Chondrocyte (in vitro differentiated cells): ENCODE measurements around the gene LRRC30. TPM values are rescaled to one million over a fixed set of nuclear protein-coding genes. Genes with fewer than 3 reads are reported as not detected.
A peak's percentile ranks its signal among the peaks of the same experiment; 100 is the strongest.
"Not testable (repeated sequence)": the region's sequence is repeated elsewhere in the genome, so short reads cannot be mapped to it uniquely, and the experiment has no call there.

Source experiments
- DNase-seq: peaks from one replicate; pipeline ENCODE4 v3.0.0; 2021; ENCODE audit warnings: mixed read lengths, low spot score
- H3K27ac Mint-ChIP-seq: one replicate; pipeline ENCODE4 v1.8.0; 2021; ENCODE audit warnings: mild to moderate bottlenecking, moderate library complexity, mixed read lengths; ENCODE audit not compliant: unreplicated experiment
- H3K27me3 Mint-ChIP-seq: 2 replicates; pipeline ENCODE4 v1.8.0; 2021; ENCODE audit warnings: low read depth, mixed read lengths
- H3K36me3 Mint-ChIP-seq: 2 replicates; pipeline ENCODE4 v1.8.0; 2021; ENCODE audit warnings: low read depth, mixed read lengths
- H3K4me1 Mint-ChIP-seq: 2 replicates; pipeline ENCODE4 v1.8.0; 2021; ENCODE audit warnings: low read depth, mild to moderate bottlenecking, mixed read lengths
- H3K4me3 Mint-ChIP-seq: one replicate; pipeline ENCODE4 v1.8.0; 2021; ENCODE audit warnings: mild to moderate bottlenecking, moderate library complexity, mixed read lengths; ENCODE audit not compliant: unreplicated experiment
- H3K9me3 Mint-ChIP-seq: 2 replicates; pipeline ENCODE4 v1.8.0; 2021; ENCODE audit warnings: low read depth, mixed read lengths
- CTCF ChIP-seq: fragments of 200-600 bp; sonication (generic); IDR thresholded peaks from 2 replicates; pipeline ENCODE4 v1.5.0; 2021; ENCODE audit warnings: antibody characterized with exemption, mild to moderate bottlenecking, moderate library complexity
- total RNA-seq: library from RNA; stranded (reverse); gene quantifications from 3 replicates; pipeline ENCODE4 v1.2.1, GENCODE V29; 2021

LRRC30 gene
- total RNA-seq, 1 donor from 2014 or later = not detected

GRCh38 chr18:7196421-7196820 lies 34.5 kb upstream of the LRRC30 start:
- no peak for DNase-seq
- Mint-ChIP-seq H3K9me3 (no peaks in the 10 kb centered on the region), H3K36me3 (no peaks in the 10 kb centered on the region), H3K4me3 (no peak overlapping the region), H3K27me3 (peaks cover 5% of the 10 kb centered on the region), H3K27ac (no peak overlapping the region), H3K4me1 (peaks cover 14% of the 10 kb centered on the region)
- no peak for TF ChIP-seq CTCF

GRCh38 chr18:7197854-7198253 lies 33.0 kb upstream of the LRRC30 start:
- Mint-ChIP-seq H3K27ac (peak overlapping the region; percentile 62), H3K4me3 (no peak overlapping the region), H3K27me3 (peaks cover 5% of the 10 kb centered on the region), H3K36me3 (no peaks in the 10 kb centered on the region), H3K4me1 (peaks cover 14% of the 10 kb centered on the region), H3K9me3 (no peaks in the 10 kb centered on the region)
- no peak for DNase-seq
- no peak for TF ChIP-seq CTCF

GRCh38 chr18:7198326-7198725 lies 32.6 kb upstream of the LRRC30 start:
- TF ChIP-seq CTCF = no peak
- Mint-ChIP-seq H3K4me3 (no peak overlapping the region), H3K27me3 (peaks cover 4% of the 10 kb centered on the region), H3K36me3 (no peaks in the 10 kb centered on the region), H3K4me1 (peaks cover 14% of the 10 kb centered on the region), H3K9me3 (no peaks in the 10 kb centered on the region), H3K27ac (peak overlapping the region; percentile 62)
- DNase-seq = no peak

- TF ChIP-seq CTCF = no peak
- H3K4me1 Mint-ChIP-seq = peaks cover 21% of the 10 kb centered on the region
- no peaks in the 10 kb centered on the region for H3K36me3 Mint-ChIP-seq
Observed at GRCh38 chr18:7201096-7201495, 29.8 kb upstream of the LRRC30 start.

GRCh38 chr18:7202169-7202568 lies 28.7 kb upstream of the LRRC30 start:
- Mint-ChIP-seq H3K9me3 (no peaks in the 10 kb centered on the region), H3K4me1 (peaks cover 22% of the 10 kb centered on the region), H3K36me3 (no peaks in the 10 kb centered on the region), H3K4me3 (no peak overlapping the region), H3K27ac (no peak overlapping the region), H3K27me3 (no peaks in the 10 kb centered on the region)
- TF ChIP-seq CTCF = no peak
- no peak for DNase-seq

More at GRCh38 chr18:7201096-7201495, 29.8 kb upstream of the LRRC30 start:
- Mint-ChIP-seq H3K9me3 (no peaks in the 10 kb centered on the region), H3K4me3 (no peak overlapping the region), H3K27ac (no peak overlapping the region), H3K27me3 (no peaks in the 10 kb centered on the region)
- DNase-seq = no peak

- H3K4me1 Mint-ChIP-seq = peaks cover 24% of the 10 kb centered on the region
- H3K27ac Mint-ChIP-seq, H3K9me3 Mint-ChIP-seq, H3K4me3 Mint-ChIP-seq, H3K36me3 Mint-ChIP-seq, H3K27me3 Mint-ChIP-seq, DNase-seq: not testable (repeated sequence)
Observed at GRCh38 chr18:7203601-7204000, 27.3 kb upstream of the LRRC30 start.
